Activated B cell treated with CpG ODN at 0.5 μM for 24 hours (primary cell): ENCODE results near the gene MED27. TPM values are rescaled to one million over a fixed set of nuclear protein-coding genes. Genes with fewer than 3 reads are reported as not detected.

Experiments used
- ATAC-seq: fragments of 200-7000 bp; cut with Tn5 transposase; one replicate; pipeline ENCODE4 v1.10.0; 2021; ENCODE audit warnings: low read depth, mild to moderate bottlenecking, moderate library complexity
- CTCF ChIA-PET: fragments of 350-600 bp; sonication (Branson Sonifier 250); formaldehyde crosslinking; loops from one replicate; lab custom pipeline; 2021; ENCODE audit warnings: antibody characterized with exemption; lab: Charles Lee
- POLR2A ChIA-PET: fragments of 350-600 bp; sonication (Branson Sonifier 250); formaldehyde crosslinking; loops from one replicate; lab custom pipeline; 2021; ENCODE audit warnings: antibody characterized with exemption; lab: Charles Lee
- DNase-seq: peaks from one replicate; pipeline ENCODE4 v3.0.0; 2022
- H3K27ac Mint-ChIP-seq: one replicate; pipeline ENCODE4 v1.8.0; 2020; ENCODE audit warnings: mixed read lengths
- H3K27me3 Mint-ChIP-seq: one replicate; pipeline ENCODE4 v1.8.0; 2021; ENCODE audit warnings: mixed read lengths
- H3K36me3 Mint-ChIP-seq: one replicate; pipeline ENCODE4 v1.8.0; 2021; ENCODE audit warnings: low read depth, mixed read lengths
- H3K4me1 Mint-ChIP-seq: one replicate; pipeline ENCODE4 v1.8.0; 2021; ENCODE audit warnings: mixed read lengths
- H3K4me3 Mint-ChIP-seq: one replicate; pipeline ENCODE4 v1.8.0; 2020; ENCODE audit warnings: mild to moderate bottlenecking, mixed read lengths
- H3K9me3 Mint-ChIP-seq: one replicate; pipeline ENCODE4 v1.8.0; 2020; ENCODE audit warnings: mixed read lengths
- intact Hi-C: fragments of 100-400 bp; cut with micrococcal nuclease; formaldehyde crosslinking; loops from one replicate; pipeline ENCODE4 v1.15.1; 2024
- total RNA-seq: library from RNA; stranded (reverse); gene quantifications from 2 replicates; pipeline ENCODE4 v1.2.3, GENCODE V29; 2022
- TF ChIP-seq, protein P1 (sequence below): fragments of 200-600 bp; IDR thresholded peaks from one replicate; pipeline ENCODE4 v1.8.0; 2022; ENCODE audit warnings: antibody characterized with exemption, mild to moderate bottlenecking

Gene MED27
- total RNA-seq, 1 donor from 2014 or later = 24.5 TPM

DNA sequence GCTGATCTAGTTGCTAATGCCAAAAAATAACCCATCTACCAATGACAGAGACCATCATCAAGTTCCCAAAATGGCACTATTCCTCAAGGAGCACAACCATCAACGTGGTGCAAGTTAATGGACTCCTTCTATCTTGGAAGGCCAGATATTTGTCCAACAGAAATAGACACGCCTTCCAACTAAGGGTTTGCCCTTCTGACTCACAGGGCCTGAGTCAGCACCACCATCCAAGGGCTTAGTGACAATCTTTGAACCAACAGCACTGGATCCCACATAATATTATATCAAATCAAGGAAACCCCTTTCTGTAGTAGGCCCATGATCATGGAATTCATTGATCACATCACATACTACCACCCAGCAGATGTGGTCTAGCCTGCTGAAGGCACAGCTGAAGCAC lies 84.3 kb downstream of the MED27 start:
- DNase-seq (no peak), ATAC-seq (no peak)
- H3K4me3 Mint-ChIP-seq = no peak overlapping the region
- intact Hi-C loops = no loop called here
- TF ChIP-seq, protein P1, sequence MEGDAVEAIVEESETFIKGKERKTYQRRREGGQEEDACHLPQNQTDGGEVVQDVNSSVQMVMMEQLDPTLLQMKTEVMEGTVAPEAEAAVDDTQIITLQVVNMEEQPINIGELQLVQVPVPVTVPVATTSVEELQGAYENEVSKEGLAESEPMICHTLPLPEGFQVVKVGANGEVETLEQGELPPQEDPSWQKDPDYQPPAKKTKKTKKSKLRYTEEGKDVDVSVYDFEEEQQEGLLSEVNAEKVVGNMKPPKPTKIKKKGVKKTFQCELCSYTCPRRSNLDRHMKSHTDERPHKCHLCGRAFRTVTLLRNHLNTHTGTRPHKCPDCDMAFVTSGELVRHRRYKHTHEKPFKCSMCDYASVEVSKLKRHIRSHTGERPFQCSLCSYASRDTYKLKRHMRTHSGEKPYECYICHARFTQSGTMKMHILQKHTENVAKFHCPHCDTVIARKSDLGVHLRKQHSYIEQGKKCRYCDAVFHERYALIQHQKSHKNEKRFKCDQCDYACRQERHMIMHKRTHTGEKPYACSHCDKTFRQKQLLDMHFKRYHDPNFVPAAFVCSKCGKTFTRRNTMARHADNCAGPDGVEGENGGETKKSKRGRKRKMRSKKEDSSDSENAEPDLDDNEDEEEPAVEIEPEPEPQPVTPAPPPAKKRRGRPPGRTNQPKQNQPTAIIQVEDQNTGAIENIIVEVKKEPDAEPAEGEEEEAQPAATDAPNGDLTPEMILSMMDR = no peak
- CTCF ChIA-PET = no interaction called here
- H3K27ac Mint-ChIP-seq = no peak overlapping the region
- peaks cover 1% of the 10 kb centered on the region for H3K4me1 Mint-ChIP-seq
- peaks cover 16% of the 10 kb centered on the region for H3K36me3 Mint-ChIP-seq
- H3K27me3 Mint-ChIP-seq = no peaks in the 10 kb centered on the region
- no peaks in the 10 kb centered on the region for H3K9me3 Mint-ChIP-seq
- POLR2A ChIA-PET = no interaction called here

DNA sequence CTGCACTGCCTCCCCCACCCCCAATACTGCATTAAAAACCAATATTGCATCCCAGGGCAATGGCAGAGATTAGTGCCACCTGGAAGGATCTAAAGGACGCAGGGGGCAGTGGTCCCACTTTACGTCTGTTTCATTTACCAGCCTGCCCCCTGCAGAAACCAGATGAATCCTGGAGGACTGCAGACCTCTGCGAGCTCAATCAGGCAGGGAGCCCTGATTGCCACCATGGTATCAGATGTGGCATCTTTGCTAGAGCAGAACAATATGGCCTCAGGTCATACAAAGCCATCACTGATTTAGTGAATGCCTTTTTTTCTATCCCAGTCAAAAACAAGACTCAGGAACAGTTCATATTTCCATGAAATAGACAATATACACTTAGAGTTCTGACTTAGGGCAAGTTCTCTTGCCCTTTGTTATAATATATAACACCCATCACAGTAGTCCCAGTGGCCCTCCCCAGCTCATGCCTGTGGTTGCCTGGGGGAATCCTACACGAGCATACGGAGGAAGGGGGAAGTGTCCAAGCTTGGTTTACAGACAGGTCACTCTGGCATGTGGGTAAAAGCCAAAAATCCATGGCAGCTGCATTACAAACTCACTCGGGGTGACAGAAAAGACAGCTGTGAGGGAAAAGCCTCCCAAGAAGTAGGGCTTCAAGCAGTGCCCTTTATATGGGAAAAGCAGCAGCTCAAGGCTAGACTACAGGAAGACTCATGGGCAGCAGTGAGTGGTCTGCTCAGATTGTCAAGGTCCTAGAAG lies 85.1 kb downstream of the MED27 start:
- DNase-seq (no peak), ATAC-seq (no peak)
- Mint-ChIP-seq H3K9me3 (no peaks in the 10 kb centered on the region), H3K27ac (no peak overlapping the region), H3K27me3 (no peaks in the 10 kb centered on the region), H3K4me1 (no peaks in the 10 kb centered on the region), H3K36me3 (peaks cover 16% of the 10 kb centered on the region), H3K4me3 (no peak overlapping the region)
- TF ChIP-seq, protein P1 = no peak
- CTCF ChIA-PET = no interaction called here
- POLR2A ChIA-PET = no interaction called here
- intact Hi-C loops = no loop called here

DNA sequence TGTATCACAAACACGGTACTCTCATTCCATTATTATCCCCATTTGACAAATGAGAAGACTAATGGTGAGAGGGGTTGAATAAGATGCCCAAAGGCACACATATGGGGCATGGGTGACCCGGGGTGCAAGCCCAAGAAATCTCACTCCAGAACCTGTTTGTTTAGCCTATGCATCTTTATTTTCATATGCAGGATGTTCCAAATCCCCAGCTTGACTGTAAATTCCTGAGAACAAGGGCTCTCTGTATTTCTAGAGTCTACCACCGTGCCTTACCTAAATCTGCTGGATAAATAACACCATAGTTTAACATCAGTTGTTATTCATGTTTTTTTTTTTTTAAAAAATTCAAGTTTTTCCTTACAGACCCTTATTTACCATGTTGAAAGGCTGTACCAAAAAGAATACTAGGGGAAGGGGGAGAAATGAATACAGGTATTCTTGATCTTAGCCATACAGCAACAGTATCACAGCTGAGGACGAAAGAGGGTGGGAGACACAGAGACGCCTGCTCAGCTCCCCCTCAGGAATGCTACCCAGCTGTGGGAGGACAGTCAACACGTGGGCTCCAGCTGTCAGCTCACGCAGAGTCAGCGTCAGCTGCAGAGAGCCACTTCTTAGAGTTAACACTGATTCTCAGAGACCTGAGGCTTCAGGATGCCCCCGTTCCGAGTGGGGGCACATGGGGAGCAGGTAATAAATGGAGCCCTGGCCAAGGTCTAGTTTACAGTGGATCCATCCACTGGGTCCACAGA lies 86.6 kb downstream of the MED27 start:
- Mint-ChIP-seq H3K27me3 (no peaks in the 10 kb centered on the region), H3K27ac (no peak overlapping the region), H3K4me1 (no peaks in the 10 kb centered on the region), H3K9me3 (no peaks in the 10 kb centered on the region), H3K36me3 (peaks cover 16% of the 10 kb centered on the region), H3K4me3 (no peak overlapping the region)
- DNase-seq (no peak), ATAC-seq (no peak)
- intact Hi-C loops = no loop called here
- CTCF ChIA-PET = no interaction called here
- TF ChIP-seq, protein P1 = no peak
- POLR2A ChIA-PET = interaction anchor here (0.5 kb wide), 1 partner anchor 420 kb away, joined by 3 read pairs; no protein-coding TSS in a partner anchor

DNA sequence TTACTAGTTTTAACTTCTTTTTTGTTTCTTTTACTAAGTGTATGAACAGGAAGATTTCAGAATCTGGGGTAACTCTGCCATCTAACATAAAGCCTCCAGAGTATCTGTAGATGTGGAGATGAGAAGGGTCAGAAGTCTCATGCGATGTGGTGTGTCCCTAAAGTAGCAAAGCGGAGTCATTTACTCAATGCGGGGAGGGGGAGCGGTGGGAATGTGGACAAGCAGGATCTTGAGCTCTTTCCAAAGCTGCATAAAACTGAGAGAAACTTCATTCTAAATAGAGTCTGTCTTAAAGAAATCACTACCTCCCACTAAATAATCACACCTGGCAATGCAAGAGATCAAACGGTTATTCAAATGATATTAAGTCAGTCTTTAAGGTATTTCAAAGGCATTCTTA lies 92.4 kb downstream of the MED27 start:
- H3K4me3 Mint-ChIP-seq = no peak overlapping the region
- no peak for ATAC-seq

DNA sequence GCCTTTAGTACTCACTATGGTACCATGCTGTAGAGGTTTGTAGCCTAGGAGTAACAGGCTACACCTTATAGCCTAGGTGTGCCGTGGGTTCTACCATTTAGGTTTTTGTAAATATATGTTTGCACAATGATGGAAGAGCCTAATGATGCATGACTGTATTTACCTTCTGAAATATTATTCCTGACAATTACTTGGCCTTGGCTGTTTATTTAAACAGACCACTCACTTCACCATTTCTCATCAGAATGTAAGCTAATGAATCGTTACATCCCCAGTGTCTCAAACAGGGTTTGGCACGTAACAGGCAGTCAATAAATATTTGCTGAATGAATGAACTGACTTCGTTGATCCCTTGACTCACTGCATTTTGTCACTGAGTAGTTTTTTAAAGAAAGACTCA lies 93.1 kb downstream of the MED27 start:
- CTCF ChIA-PET = no interaction called here
- DNase-seq (no peak), ATAC-seq (no peak)
- Mint-ChIP-seq H3K27me3 (no peaks in the 10 kb centered on the region), H3K36me3 (no peaks in the 10 kb centered on the region), H3K27ac (no peak overlapping the region), H3K4me1 (peaks cover 5% of the 10 kb centered on the region), H3K9me3 (no peaks in the 10 kb centered on the region), H3K4me3 (no peak overlapping the region)
- intact Hi-C loops = no loop called here
- TF ChIP-seq, protein P1 = no peak
- POLR2A ChIA-PET = no interaction called here

More for the DNA sequence above, 92.4 kb downstream of the MED27 start:
- ChIA-PET POLR2A (no interaction called here), CTCF (no interaction called here)
- Mint-ChIP-seq H3K36me3 (no peaks in the 10 kb centered on the region), H3K27me3 (no peaks in the 10 kb centered on the region), H3K27ac (no peak overlapping the region), H3K4me1 (peaks cover 5% of the 10 kb centered on the region), H3K9me3 (no peaks in the 10 kb centered on the region)
- intact Hi-C loops = no loop called here
- TF ChIP-seq, protein P1 = no peak
- no peak for DNase-seq
